Measurements from ENCODE around the gene OBP2B. TPM values are rescaled to one million over a fixed set of nuclear protein-coding genes. Genes with fewer than 3 reads are reported as not detected.

OBP2B gene
- total RNA-seq, 1 donor from 2014 or later, result not detected

DNA sequence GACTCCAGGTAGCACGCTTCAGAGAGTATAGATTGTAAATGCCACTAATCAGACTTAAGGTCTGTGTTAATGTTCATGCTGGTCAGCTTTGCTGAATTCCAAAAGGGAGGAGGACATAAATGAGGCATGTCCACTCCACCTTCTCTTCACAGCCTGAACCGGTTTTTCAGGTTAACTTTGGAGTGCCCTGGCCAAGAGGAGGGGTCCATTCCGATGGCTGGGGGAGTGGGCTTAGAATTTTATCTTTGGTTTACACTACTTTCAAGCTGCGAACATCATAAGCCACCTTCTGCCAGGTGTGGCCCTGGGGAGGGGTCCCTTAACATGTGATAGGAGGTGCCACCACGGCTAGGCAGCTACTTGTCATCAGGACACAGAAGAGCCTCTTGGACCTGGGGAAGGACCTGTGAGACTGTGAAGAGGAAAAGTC lies 41.7 kb upstream of the OBP2B start:
- no peaks in the 10 kb centered on the region for H3K9me3 Mint-ChIP-seq (ENCODE audit: unreplicated experiment)
- no peaks in the 10 kb centered on the region for H3K4me1 Mint-ChIP-seq (ENCODE audit: unreplicated experiment)
- H3K36me3 Mint-ChIP-seq (ENCODE audit: low read depth, unreplicated experiment), result no peaks in the 10 kb centered on the region
- H3K27ac Mint-ChIP-seq (ENCODE audit: unreplicated experiment), result no peak overlapping the region
- TF ChIP-seq, protein P1, sequence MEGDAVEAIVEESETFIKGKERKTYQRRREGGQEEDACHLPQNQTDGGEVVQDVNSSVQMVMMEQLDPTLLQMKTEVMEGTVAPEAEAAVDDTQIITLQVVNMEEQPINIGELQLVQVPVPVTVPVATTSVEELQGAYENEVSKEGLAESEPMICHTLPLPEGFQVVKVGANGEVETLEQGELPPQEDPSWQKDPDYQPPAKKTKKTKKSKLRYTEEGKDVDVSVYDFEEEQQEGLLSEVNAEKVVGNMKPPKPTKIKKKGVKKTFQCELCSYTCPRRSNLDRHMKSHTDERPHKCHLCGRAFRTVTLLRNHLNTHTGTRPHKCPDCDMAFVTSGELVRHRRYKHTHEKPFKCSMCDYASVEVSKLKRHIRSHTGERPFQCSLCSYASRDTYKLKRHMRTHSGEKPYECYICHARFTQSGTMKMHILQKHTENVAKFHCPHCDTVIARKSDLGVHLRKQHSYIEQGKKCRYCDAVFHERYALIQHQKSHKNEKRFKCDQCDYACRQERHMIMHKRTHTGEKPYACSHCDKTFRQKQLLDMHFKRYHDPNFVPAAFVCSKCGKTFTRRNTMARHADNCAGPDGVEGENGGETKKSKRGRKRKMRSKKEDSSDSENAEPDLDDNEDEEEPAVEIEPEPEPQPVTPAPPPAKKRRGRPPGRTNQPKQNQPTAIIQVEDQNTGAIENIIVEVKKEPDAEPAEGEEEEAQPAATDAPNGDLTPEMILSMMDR (IDR thresholded peaks at IDR 0.05; ENCODE audit: unreplicated experiment), result no peak
- no peak overlapping the region for H3K4me3 Mint-ChIP-seq (ENCODE audit: unreplicated experiment)
- peaks cover 4% of the 10 kb centered on the region for H3K27me3 Mint-ChIP-seq (ENCODE audit: unreplicated experiment)
- no peak for DNase-seq (ENCODE audit: low spot score)

DNA sequence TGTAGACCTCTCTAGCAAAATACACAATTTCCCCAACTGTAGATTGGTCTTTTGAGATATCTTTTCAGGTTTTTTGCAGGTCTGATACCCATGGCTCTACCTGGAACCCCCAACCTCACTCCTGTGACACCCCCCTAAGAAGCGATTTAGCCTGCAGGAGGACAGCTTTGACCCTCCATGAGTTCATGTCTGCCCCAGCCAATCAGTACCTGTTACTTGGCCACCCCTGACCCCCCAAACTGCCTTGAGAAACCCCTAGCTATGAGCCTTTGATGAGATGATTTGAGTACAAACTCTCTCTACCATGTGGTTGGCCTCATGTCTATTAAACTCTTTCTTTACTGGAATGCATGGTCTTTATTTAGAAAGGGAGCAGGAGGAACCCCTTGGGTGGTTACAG lies 40.3 kb upstream of the OBP2B start:
- Mint-ChIP-seq H3K27ac (ENCODE audit: unreplicated experiment) (no peak overlapping the region), H3K27me3 (ENCODE audit: unreplicated experiment) (peaks cover 4% of the 10 kb centered on the region), H3K36me3 (ENCODE audit: low read depth, unreplicated experiment) (no peaks in the 10 kb centered on the region), H3K4me3 (ENCODE audit: unreplicated experiment) (no peak overlapping the region), H3K4me1 (ENCODE audit: unreplicated experiment) (no peaks in the 10 kb centered on the region), H3K9me3 (ENCODE audit: unreplicated experiment) (no peaks in the 10 kb centered on the region)
- no peak for DNase-seq (ENCODE audit: low spot score)
- TF ChIP-seq, protein P1 (IDR thresholded peaks at IDR 0.05; ENCODE audit: unreplicated experiment), result no peak

DNA sequence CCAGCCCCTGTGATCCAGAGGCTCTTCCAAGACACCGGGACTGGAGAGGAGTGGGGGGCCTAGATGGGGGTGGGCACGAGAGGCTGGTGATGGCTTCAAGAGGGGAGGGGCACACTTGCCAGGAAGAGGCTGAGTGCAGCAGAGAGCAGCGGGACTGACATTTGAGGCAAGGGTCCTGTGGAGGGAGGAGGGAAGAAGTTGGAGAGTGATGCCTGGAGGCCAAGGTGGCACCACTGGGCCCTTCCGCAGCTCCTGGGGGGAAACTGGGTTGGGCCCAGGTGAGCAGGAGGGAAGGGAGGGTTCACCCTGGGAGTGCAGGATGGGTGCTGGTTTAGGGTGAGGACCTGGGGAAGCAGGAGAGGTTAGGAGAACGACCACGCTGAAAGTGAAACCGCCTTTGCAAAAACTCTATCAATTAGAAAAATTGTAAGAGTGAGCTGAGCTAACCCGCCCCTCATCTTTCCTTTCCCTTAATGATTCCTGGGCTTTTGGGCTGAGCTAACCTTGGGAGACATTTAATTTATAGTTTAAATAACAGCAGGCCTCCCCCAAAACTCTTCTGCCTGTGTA lies 39.8 kb upstream of the OBP2B start:
- peaks cover 4% of the 10 kb centered on the region for H3K27me3 Mint-ChIP-seq (ENCODE audit: unreplicated experiment)
- no peak overlapping the region for H3K4me3 Mint-ChIP-seq (ENCODE audit: unreplicated experiment)
- DNase-seq (ENCODE audit: low spot score), result no peak
- TF ChIP-seq, protein P1 (IDR thresholded peaks at IDR 0.05; ENCODE audit: unreplicated experiment), result no peak
- no peak overlapping the region for H3K27ac Mint-ChIP-seq (ENCODE audit: unreplicated experiment)
- no peaks in the 10 kb centered on the region for H3K9me3 Mint-ChIP-seq (ENCODE audit: unreplicated experiment)
- H3K36me3 Mint-ChIP-seq (ENCODE audit: low read depth, unreplicated experiment), result no peaks in the 10 kb centered on the region
- H3K4me1 Mint-ChIP-seq (ENCODE audit: unreplicated experiment), result no peaks in the 10 kb centered on the region

DNA sequence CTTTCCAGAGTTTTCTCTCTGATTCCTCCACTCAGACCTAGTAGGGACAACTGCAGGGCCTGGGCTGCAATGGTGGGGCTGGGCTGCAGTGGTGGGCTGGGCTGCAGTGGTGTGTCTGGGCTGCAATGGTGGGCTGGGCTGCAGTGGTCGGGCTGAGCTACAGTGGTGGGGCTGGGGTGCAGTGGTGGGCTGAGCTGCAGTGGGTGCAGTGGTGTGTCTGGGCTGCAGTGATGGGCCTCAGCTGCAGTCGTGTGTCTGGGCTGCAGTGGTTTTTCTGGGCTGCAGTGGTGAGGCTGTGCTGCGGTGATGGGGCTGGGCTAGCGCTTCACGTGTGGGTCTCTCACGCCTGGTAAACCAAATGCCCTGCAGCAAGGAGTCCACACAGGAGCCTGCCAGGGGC lies 38.6 kb upstream of the OBP2B start:
- H3K36me3 Mint-ChIP-seq (ENCODE audit: low read depth, unreplicated experiment), result no peaks in the 10 kb centered on the region
- H3K4me1 Mint-ChIP-seq (ENCODE audit: unreplicated experiment), result no peaks in the 10 kb centered on the region
- H3K27me3 Mint-ChIP-seq (ENCODE audit: unreplicated experiment), result peaks cover 4% of the 10 kb centered on the region
- no peak for DNase-seq (ENCODE audit: low spot score)
- H3K9me3 Mint-ChIP-seq (ENCODE audit: unreplicated experiment), result no peaks in the 10 kb centered on the region
- TF ChIP-seq, protein P1 (IDR thresholded peaks at IDR 0.05; ENCODE audit: unreplicated experiment), result no peak
- no peak overlapping the region for H3K27ac Mint-ChIP-seq (ENCODE audit: unreplicated experiment)
- no peak overlapping the region for H3K4me3 Mint-ChIP-seq (ENCODE audit: unreplicated experiment)

DNA sequence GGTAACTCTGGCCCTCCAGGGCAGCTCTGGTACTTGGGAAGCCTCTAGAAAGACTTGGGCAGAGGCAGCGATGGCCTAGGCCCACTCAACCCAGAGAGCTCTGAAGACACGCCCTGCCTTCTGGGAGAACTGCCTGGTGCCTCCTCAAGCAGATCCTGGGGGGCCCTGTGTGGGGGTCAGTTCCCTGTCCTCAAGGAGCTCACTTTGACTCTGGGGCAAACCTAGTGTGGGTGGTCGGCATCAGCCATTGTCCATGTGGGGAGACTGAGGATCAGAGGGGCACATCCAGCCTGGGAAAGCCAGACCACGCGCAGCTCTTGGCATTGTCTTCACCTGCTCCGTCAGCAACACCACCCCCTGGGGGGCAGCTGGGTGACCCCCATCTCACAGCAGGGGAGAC lies 37.9 kb upstream of the OBP2B start:
- no peak overlapping the region for H3K27ac Mint-ChIP-seq (ENCODE audit: unreplicated experiment)
- peaks cover 6% of the 10 kb centered on the region for H3K27me3 Mint-ChIP-seq (ENCODE audit: unreplicated experiment)
- no peaks in the 10 kb centered on the region for H3K36me3 Mint-ChIP-seq (ENCODE audit: low read depth, unreplicated experiment)
- no peaks in the 10 kb centered on the region for H3K4me1 Mint-ChIP-seq (ENCODE audit: unreplicated experiment)
- no peaks in the 10 kb centered on the region for H3K9me3 Mint-ChIP-seq (ENCODE audit: unreplicated experiment)
- H3K4me3 Mint-ChIP-seq (ENCODE audit: unreplicated experiment), result no peak overlapping the region
- DNase-seq (ENCODE audit: low spot score), result no peak
- TF ChIP-seq, protein P1 (IDR thresholded peaks at IDR 0.05; ENCODE audit: unreplicated experiment), result no peak

All from endothelial cell (in vitro differentiated cells).